A549 (cell line): ENCODE measurements around the gene PPP6R1. TPM values are rescaled to one million over a fixed set of nuclear protein-coding genes. Genes with fewer than 3 reads are reported as not detected.

Experiments used
- ATAC-seq, 2 experiments: fragments of 200-7000 bp in 1 of 2; fragments of >200 bp in 1 of 2; cut with Nextera tagmentation in 1 of 2; cut with Tn5 transposase in 1 of 2; 3 replicates each; pipeline versions ENCODE4 v1.8.0 to v1.9.1; 2018 to 2020; ENCODE audit warnings: mild to moderate bottlenecking in 1 of 2, moderate library complexity in 1 of 2
- CTCF ChIA-PET: fragments of 300-600 bp; sonication (Branson Sonifier 250); formaldehyde crosslinking; extraction: SDS; loops from one replicate; lab custom pipeline; 2021; ENCODE audit warnings: antibody characterized with exemption, inconsistent platforms; lab: Yijun Ruan, JAX
- POLR2A ChIA-PET: fragments of 350-600 bp; formaldehyde crosslinking; extraction: SDS; loops from one replicate; lab custom pipeline; 2021; ENCODE audit warnings: antibody characterized with exemption, inconsistent platforms; lab: Yijun Ruan, JAX
- DNase-seq, 2 experiments: peaks; one replicate each; pipeline versions ENCODE4 v3.0.0 to v3.0.0-alpha.2; 2011 to 2016; ENCODE audit warnings: low read depth in 1 of 2, low spot score in 1 of 2
- FAIRE-seq: peaks from 2 replicates; lab custom pipeline; 2011; peaks lifted over from hg19 to GRCh38; lab: Jason Lieb, UNC
- H3K27ac ChIP-seq, 2 experiments: fragments of >200 bp; sonication (Bioruptor Twin); formaldehyde crosslinking; 3 replicates each; pipeline ENCODE4 v1.5.1; 2016 to 2017
- H3K4me1 ChIP-seq: fragments of >200 bp; sonication (Bioruptor Twin); formaldehyde crosslinking; 3 replicates; pipeline ENCODE4 v1.6.1; 2016
- H3K4me2 ChIP-seq: fragments of >200 bp; sonication (Bioruptor Twin); formaldehyde crosslinking; 3 replicates; pipeline ENCODE4 v1.6.1; 2016
- H3K4me3 ChIP-seq: fragments of >200 bp; sonication (Bioruptor Twin); formaldehyde crosslinking; 3 replicates; pipeline ENCODE4 v1.5.1; 2016
- H3K9me3 ChIP-seq: fragments of >200 bp; sonication (Bioruptor Twin); formaldehyde crosslinking; 3 replicates; pipeline ENCODE4 v1.6.1; 2016
- ATOH8 ChIP-seq: fragments of 250-450 bp; sonication (Bioruptor Pico); IDR thresholded peaks from 2 replicates; pipeline ENCODE4 v1.5.0; 2020; ENCODE audit warnings: low read depth, mild to moderate bottlenecking, moderate library complexity
- BCL3 ChIP-seq: fragments of >200 bp; sonication (Bioruptor Twin); formaldehyde crosslinking; IDR thresholded peaks from 3 replicates; pipeline ENCODE4 v1.6.1; 2016
- CEBPB ChIP-seq, 2 experiments: fragments of >200 bp in 1 of 2; sonication (Bioruptor Twin) in 1 of 2; formaldehyde crosslinking in 1 of 2; IDR thresholded peaks; 2 replicates each; pipeline ENCODE4 v1.6.1; 2012 to 2016
- EHF ChIP-seq: fragments of 250-450 bp; sonication (Bioruptor Pico); IDR thresholded peaks from 2 replicates; pipeline ENCODE4 v1.5.0; 2020; ENCODE audit warnings: mild to moderate bottlenecking
- EHMT2 ChIP-seq: fragments of 200-600 bp; sonication (generic); IDR thresholded peaks from 2 replicates; pipeline ENCODE4 v1.6.1; 2016; ENCODE audit warnings: antibody characterized with exemption, low read depth, mild to moderate bottlenecking, moderate library complexity
- FOSB ChIP-seq: fragments of 250-450 bp; sonication (Bioruptor Pico); IDR thresholded peaks from 2 replicates; pipeline ENCODE4 v1.5.0; 2020; ENCODE audit warnings: mild to moderate bottlenecking, moderate library complexity
- FOSL2 ChIP-seq, 2 experiments: fragments of 450-650 bp in 1 of 2; fragments of >200 bp in 1 of 2; sonication (Bioruptor Twin) in 1 of 2; formaldehyde crosslinking; IDR thresholded peaks; 2 replicates each; pipeline versions ENCODE4 v1.5.0 to v1.6.1; 2016 to 2020; ENCODE audit warnings: mild to moderate bottlenecking in 1 of 2, moderate library complexity in 1 of 2
- GATA3 ChIP-seq: IDR thresholded peaks from 2 replicates; pipeline ENCODE4 v1.6.1; 2012; ENCODE audit warnings: borderline replicate concordance
- HEYL ChIP-seq: fragments of 250-450 bp; sonication (Bioruptor Pico); IDR thresholded peaks from 2 replicates; pipeline ENCODE4 v1.8.0; 2021; ENCODE audit warnings: mild to moderate bottlenecking, moderate library complexity
- HMGXB4 ChIP-seq: fragments of 250-450 bp; sonication (Bioruptor Pico); IDR thresholded peaks from 2 replicates; pipeline ENCODE4 v1.5.0; 2021; ENCODE audit warnings: mild to moderate bottlenecking, moderate library complexity, borderline replicate concordance
- HOXB13 ChIP-seq: fragments of 250-450 bp; sonication (Bioruptor Pico); IDR thresholded peaks from 2 replicates; pipeline ENCODE4 v1.5.0; 2020; ENCODE audit warnings: low read depth, mild to moderate bottlenecking, moderate library complexity
- HOXB5 ChIP-seq: fragments of 250-450 bp; sonication (Bioruptor Pico); IDR thresholded peaks from 2 replicates; pipeline ENCODE4 v1.5.0; 2020; ENCODE audit warnings: mild to moderate bottlenecking, moderate library complexity
- MAZ ChIP-seq: fragments of 150-350 bp; IDR thresholded peaks from 2 replicates; pipeline ENCODE4 v1.6.1; 2014; ENCODE audit warnings: antibody characterized with exemption, low read depth, low read length, borderline replicate concordance
- NPAS2 ChIP-seq: fragments of 250-450 bp; sonication (Bioruptor Pico); IDR thresholded peaks from 2 replicates; pipeline ENCODE4 v1.8.0; 2022; ENCODE audit warnings: mild to moderate bottlenecking, moderate library complexity, borderline replicate concordance
- NR3C1 ChIP-seq: fragments of >200 bp; sonication (Bioruptor Twin); formaldehyde crosslinking; IDR thresholded peaks from 3 replicates; pipeline ENCODE4 v1.6.1; 2017
- PBX3 ChIP-seq: IDR thresholded peaks from 2 replicates; pipeline ENCODE4 v1.6.1; 2012
- PHF8 ChIP-seq: fragments of 200-600 bp; sonication (generic); IDR thresholded peaks from 2 replicates; pipeline ENCODE4 v1.6.1; 2016; ENCODE audit warnings: low read depth, mild to moderate bottlenecking, antibody characterized with exemption, moderate library complexity, borderline replicate concordance
- POLR2A ChIP-seq: IDR thresholded peaks from 2 replicates; pipeline ENCODE4 v1.6.1; 2012; ENCODE audit warnings: mild to moderate bottlenecking, low read length
- RAD21 ChIP-seq, 2 experiments: fragments of >200 bp in 1 of 2; sonication (Bioruptor Twin) in 1 of 2; formaldehyde crosslinking in 1 of 2; IDR thresholded peaks in 1 of 2; conservative IDR thresholded peaks in 1 of 2; 2 replicates in 1 of 2; 3 replicates in 1 of 2; pipeline ENCODE4 v1.6.1; 2012 to 2018; ENCODE audit warnings: inconsistent platforms in 1 of 2
- RARB ChIP-seq: fragments of 250-450 bp; sonication (Bioruptor Pico); IDR thresholded peaks from 2 replicates; pipeline ENCODE4 v1.8.0; 2021; ENCODE audit warnings: mild to moderate bottlenecking, moderate library complexity
- SMC3 ChIP-seq: fragments of >200 bp; sonication (Bioruptor Twin); formaldehyde crosslinking; IDR thresholded peaks from 3 replicates; pipeline ENCODE4 v1.6.1; 2018; ENCODE audit warnings: inconsistent platforms
- TFCP2L1 ChIP-seq: fragments of 250-450 bp; sonication (Bioruptor Pico); IDR thresholded peaks from 2 replicates; pipeline ENCODE4 v1.5.0; 2021; ENCODE audit warnings: mild to moderate bottlenecking
- ZFP36 ChIP-seq: fragments of 450-650 bp; IDR thresholded peaks from 2 replicates; pipeline ENCODE4 v1.6.1; 2014; ENCODE audit warnings: borderline replicate concordance; ENCODE audit not compliant: partially characterized antibody
- WGBS: methylation state at CpG from one replicate; pipeline ENCODE4 v1.1.6; 2017; ENCODE audit errors: missing lambda C conversion rate; 5-methylcytosine and 5-hydroxymethylcytosine counted together
- polyA plus RNA-seq, 4 experiments: library from polyadenylated mRNA; depleted of rRNA in 3 of 4; stranded (reverse); fragments of >200 nt; fragmentation: RNase III in 1 of 4; extraction: RNeasy Plus Mini Kit Qiagen cat#74134 plus additional on column Dnase treatment in 1 of 4; gene quantifications; 2 replicates in 3 of 4; 3 replicates in 1 of 4; pipeline ENCODE4 v1.2.3, GENCODE V29; 2011 to 2017
- TF ChIP-seq, protein P1 (sequence below): fragments of >200 bp; sonication (Bioruptor Twin); formaldehyde crosslinking; IDR thresholded peaks from 3 replicates; pipeline ENCODE4 v1.5.1; 2016
- TF ChIP-seq, protein P2 (sequence below): fragments of 150-350 bp; IDR thresholded peaks from 2 replicates; pipeline ENCODE4 v1.6.1; 2014; ENCODE audit warnings: low read depth, mild to moderate bottlenecking, low read length

The PPP6R1 gene
- polyA plus RNA-seq, 2 of the 4 experiments (the other 2 are of a cell fraction): 42.9 to 78.0 TPM

DNA sequence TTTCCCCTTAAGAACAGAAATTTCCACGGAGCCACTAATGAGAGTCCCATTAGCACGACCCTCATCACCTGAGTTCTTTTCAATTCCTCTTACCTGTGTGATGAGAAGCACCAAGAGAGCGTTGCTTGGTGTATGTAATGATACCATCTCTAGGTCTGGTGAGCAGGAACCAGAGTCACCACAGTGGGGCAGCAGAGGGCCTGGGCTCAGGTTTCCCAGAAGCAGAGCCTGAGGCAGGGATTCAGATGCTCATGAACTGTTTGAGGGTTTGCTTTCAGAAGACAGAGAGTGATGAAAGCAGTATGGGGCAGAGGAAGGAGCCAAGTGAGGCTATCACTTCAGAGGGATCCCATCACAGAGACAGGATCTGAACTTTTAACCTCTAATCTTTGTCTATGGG, 46.4 kb downstream of the PPP6R1 start:
- POLR2A ChIA-PET: no interaction called here
- peak in 1 of 2 experiments; percentile 17; a peak in 3 of 6 replicates for ATAC-seq
- Histone ChIP-seq H3K9me3 (no peaks in the 10 kb centered on the region), H3K27ac (no peak overlapping the region), H3K4me1 (peaks cover 39% of the 10 kb centered on the region), H3K4me2 (no peak overlapping the region), H3K4me3 (no peak overlapping the region)
- FAIRE-seq: no peak
- TF ChIP-seq SMC3 (peak; percentile 53; the same call in 2 of the 3 replicates), RAD21 (conservative IDR thresholded peaks at IDR 0.05 in 1 of 2, IDR thresholded peaks at IDR 0.05 in 1 of 2) (peak; percentile 61 to 83), NR3C1 (no peak), TFCP2L1 (CRISPR knock-in tag) (no peak), FOSB (CRISPR knock-in tag) (no peak), GATA3 (peak; percentile 43; the same call in 1 of the 2 replicates), MAZ (no peak)
- TF ChIP-seq, protein P1, sequence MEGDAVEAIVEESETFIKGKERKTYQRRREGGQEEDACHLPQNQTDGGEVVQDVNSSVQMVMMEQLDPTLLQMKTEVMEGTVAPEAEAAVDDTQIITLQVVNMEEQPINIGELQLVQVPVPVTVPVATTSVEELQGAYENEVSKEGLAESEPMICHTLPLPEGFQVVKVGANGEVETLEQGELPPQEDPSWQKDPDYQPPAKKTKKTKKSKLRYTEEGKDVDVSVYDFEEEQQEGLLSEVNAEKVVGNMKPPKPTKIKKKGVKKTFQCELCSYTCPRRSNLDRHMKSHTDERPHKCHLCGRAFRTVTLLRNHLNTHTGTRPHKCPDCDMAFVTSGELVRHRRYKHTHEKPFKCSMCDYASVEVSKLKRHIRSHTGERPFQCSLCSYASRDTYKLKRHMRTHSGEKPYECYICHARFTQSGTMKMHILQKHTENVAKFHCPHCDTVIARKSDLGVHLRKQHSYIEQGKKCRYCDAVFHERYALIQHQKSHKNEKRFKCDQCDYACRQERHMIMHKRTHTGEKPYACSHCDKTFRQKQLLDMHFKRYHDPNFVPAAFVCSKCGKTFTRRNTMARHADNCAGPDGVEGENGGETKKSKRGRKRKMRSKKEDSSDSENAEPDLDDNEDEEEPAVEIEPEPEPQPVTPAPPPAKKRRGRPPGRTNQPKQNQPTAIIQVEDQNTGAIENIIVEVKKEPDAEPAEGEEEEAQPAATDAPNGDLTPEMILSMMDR: peak; percentile 36; the same call in 2 of the 3 replicates
- WGBS: 48% methylated on average over 3 of the region's 3 CpGs
- DNase-seq: peak; percentile 73 to 81
- CTCF ChIA-PET: interaction anchor here (0.9 to 1.5 kb wide), 6 partner anchors 8 to 89 kb away, joined by 3 to 6 read pairs (median 3); no protein-coding TSS in a partner anchor

DNA sequence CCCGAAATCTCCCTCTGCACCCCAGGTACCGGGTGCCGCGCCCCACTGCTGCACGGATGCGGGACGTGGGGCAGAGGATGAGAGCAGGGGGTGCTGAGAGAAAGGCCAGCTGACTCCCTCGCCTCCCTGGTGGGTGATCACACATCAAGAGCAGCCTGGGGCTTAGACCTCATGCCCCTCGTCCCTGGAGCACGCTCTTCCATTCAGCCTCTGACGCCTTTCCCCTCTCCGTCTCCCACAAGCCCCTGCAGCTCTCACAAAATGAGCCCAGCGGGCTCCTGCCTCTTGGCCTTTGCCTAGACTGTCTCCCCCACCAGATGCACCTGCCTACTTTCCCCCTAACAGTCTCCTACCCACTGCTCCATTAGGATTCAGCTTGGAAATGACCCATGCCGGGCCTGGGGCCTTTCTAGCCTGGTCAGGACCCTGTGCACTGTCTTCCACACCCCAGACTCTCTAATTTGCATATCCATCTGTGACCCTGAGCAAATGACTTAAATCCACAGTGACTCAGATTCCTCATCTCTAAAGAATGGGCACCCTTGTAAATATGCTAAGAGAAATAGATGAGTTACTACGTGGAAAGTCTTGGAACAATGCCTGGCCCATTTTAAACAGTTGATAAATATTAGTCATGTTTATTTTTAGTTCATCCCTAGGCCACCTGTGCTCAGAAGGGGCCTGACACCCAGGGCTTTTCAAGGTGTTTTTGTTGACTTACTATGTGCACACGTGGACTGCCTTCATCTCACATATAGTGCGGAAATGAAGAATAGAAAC, 48.9 kb downstream of the PPP6R1 start:
- Histone ChIP-seq H3K4me3 (no peak overlapping the region), H3K9me3 (no peaks in the 10 kb centered on the region), H3K4me1 (peaks cover 43% of the 10 kb centered on the region), H3K27ac (peak overlapping the region; percentile 64 to 83), H3K4me2 (peak overlapping the region; percentile 64)
- ChIA-PET POLR2A (interaction anchor here (1.0 to 1.3 kb wide), 4 partner anchors 13 to 197 kb away, joined by 4 to 7 read pairs (median 5); no protein-coding TSS in a partner anchor), CTCF (interaction anchor here (1.0 to 2.1 kb wide), 13 partner anchors 12 to 244 kb away, joined by 3 to 7 read pairs (median 4); partner anchors contain the start of gene DNAAF3)
- FAIRE-seq (peak; percentile 94), ATAC-seq (peak; percentile 72 to 81), DNase-seq (peak; percentile 91 to 96)
- 39% methylated on average over 17 of the region's 17 CpGs for WGBS
- TF ChIP-seq ZFP36: no peak
- no peak; the same call in none of the 2 replicates for TF ChIP-seq HOXB5 (CRISPR knock-in tag)
- TF ChIP-seq FOSB (CRISPR knock-in tag): peak; percentile 83; the same call in 1 of the 2 replicates
- TF ChIP-seq BCL3: 0 out of 3 replicates have a peak, but pooled peaks have one; percentile 53
- TF ChIP-seq RAD21 (conservative IDR thresholded peaks at IDR 0.05 in 1 of 2, IDR thresholded peaks at IDR 0.05 in 1 of 2): peak in 1 of 2 experiments; percentile 23; a peak in 1 of 5 replicates
- no peak for TF ChIP-seq PBX3
- TF ChIP-seq FOSL2 (IDR thresholded peaks at IDR 0.05): peak; percentile 92
- peak; percentile 99 for TF ChIP-seq FOSL2 (CRISPR knock-in tag; IDR thresholded peaks at IDR 0.05)
- no peak; the same call in 1 of the 2 replicates for TF ChIP-seq HEYL (CRISPR knock-in tag)
- TF ChIP-seq HOXB13: peak; percentile 85
- no peak for TF ChIP-seq POLR2A
- no peak for TF ChIP-seq RARB (CRISPR knock-in tag)
- peak in 1 of 2 experiments; percentile 32; a peak in 1 of 4 replicates for TF ChIP-seq CEBPB (IDR thresholded peaks at IDR 0.05)
- no peak for TF ChIP-seq NPAS2
- TF ChIP-seq HMGXB4: no peak; the same call in 1 of the 2 replicates
- TF ChIP-seq, protein P2, sequence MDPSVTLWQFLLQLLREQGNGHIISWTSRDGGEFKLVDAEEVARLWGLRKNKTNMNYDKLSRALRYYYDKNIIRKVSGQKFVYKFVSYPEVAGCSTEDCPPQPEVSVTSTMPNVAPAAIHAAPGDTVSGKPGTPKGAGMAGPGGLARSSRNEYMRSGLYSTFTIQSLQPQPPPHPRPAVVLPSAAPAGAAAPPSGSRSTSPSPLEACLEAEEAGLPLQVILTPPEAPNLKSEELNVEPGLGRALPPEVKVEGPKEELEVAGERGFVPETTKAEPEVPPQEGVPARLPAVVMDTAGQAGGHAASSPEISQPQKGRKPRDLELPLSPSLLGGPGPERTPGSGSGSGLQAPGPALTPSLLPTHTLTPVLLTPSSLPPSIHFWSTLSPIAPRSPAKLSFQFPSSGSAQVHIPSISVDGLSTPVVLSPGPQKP: no peak
- TF ChIP-seq ATOH8 (CRISPR knock-in tag): peak; percentile 94
- peak; percentile 58; the same call in 1 of the 2 replicates for TF ChIP-seq EHF
- TF ChIP-seq GATA3: peak; percentile 90; the same call in 1 of the 2 replicates
- TF ChIP-seq EHMT2: no peak
- TF ChIP-seq TFCP2L1 (CRISPR knock-in tag): peak; percentile 65; the same call in 1 of the 2 replicates
- no peak for TF ChIP-seq PHF8
